ENCODE data around the gene HSPA1L. TPM values are rescaled to one million over a fixed set of nuclear protein-coding genes. Genes with fewer than 3 reads are reported as not detected.
"Not testable (repeated sequence)": the region's sequence is repeated elsewhere in the genome, so short reads cannot be mapped to it uniquely, and the experiment has no call there.

HSPA1L gene
- total RNA-seq, 1 experiment from 2014 or later, result 1.1 TPM

GRCh38 chr6:31794866-31795615 is 20.0 kb downstream of the HSPA1L start:
- Histone ChIP-seq H3K27me3 (replicated peaks; ENCODE audit: insufficient read depth, low read depth, low read length, poor library complexity) (no peaks in the 10 kb centered on the region), H3K4me1 (ENCODE audit: insufficient read depth, low read length, poor library complexity, severe bottlenecking) (peaks cover 11% of the 10 kb centered on the region), H3K4me3 (ENCODE audit: low read depth, low read length, poor library complexity, severe bottlenecking) (peak overlapping the region; percentile 84), H3K36me3 (ENCODE audit: insufficient read depth, low read length, poor library complexity, severe bottlenecking) (peaks cover 52% of the 10 kb centered on the region), H3K27ac (ENCODE audit: low read depth, low read length, poor library complexity, severe bottlenecking) (peak overlapping the region; percentile 99), H3K9me3 (ENCODE audit: low read depth, low read length, poor library complexity, severe bottlenecking) (no peaks in the 10 kb centered on the region)
- CTCF ChIA-PET, result interaction anchor here (1.3 kb wide), 1 partner anchor 12 kb away, joined by 3 read pairs; the partner anchor contains the start of gene LSM2
- BruUV-seq (replicated peaks), result no TSS peak
- DNase-seq (ENCODE audit: low spot score), result peak; percentile 69
- POLR2A ChIA-PET (ENCODE audit: low non-redundant PET), result interaction anchor here (0.6 kb wide), 1 partner anchor 20 kb away, joined by 4 read pairs; the partner anchor contains the start of genes HSPA1A and HSPA1L
- TF ChIP-seq CTCF (conservative IDR thresholded peaks at IDR 0.05; ENCODE audit: low read depth, low read length) (no peak), EZH2 (IDR thresholded peaks at IDR 0.05; ENCODE audit: borderline replicate concordance, low read depth, low read length, poor library complexity, severe bottlenecking) (no peak)
- intact Hi-C loops (cut with micrococcal nuclease; ENCODE audit: unreplicated experiment), result loop anchor here (5.0 kb wide), 2 partner anchors 37 to 58 kb away; partner anchors contain the start of gene CLIC1

- CTCF ChIA-PET, result no interaction called here
- BruUV-seq (replicated peaks), result TSS peak; percentile 90
Measured at GRCh38 chr6:31794294-31794865, 20.7 kb downstream of the HSPA1L start.

GRCh38 chr6:31793927-31794245 is 21.2 kb downstream of the HSPA1L start:
- peaks cover 11% of the 10 kb centered on the region for H3K4me1 ChIP-seq (ENCODE audit: insufficient read depth, low read length, poor library complexity, severe bottlenecking)
- H3K36me3 ChIP-seq (ENCODE audit: insufficient read depth, low read length, poor library complexity, severe bottlenecking), result peaks cover 60% of the 10 kb centered on the region
- H3K4me3 ChIP-seq (ENCODE audit: low read depth, low read length, poor library complexity, severe bottlenecking), result peak overlapping the region; percentile 84
- BruUV-seq (replicated peaks); H3K9me3 ChIP-seq (ENCODE audit: low read depth, low read length, poor library complexity, severe bottlenecking); POLR2A ChIA-PET (ENCODE audit: low non-redundant PET); H3K27me3 ChIP-seq (replicated peaks; ENCODE audit: insufficient read depth, low read depth, low read length, poor library complexity); DNase-seq (ENCODE audit: low spot score): not testable (repeated sequence)
- peak overlapping the region; percentile 99 for H3K27ac ChIP-seq (ENCODE audit: low read depth, low read length, poor library complexity, severe bottlenecking)
- CTCF ChIA-PET, result interaction anchor here (0.6 kb wide), 1 partner anchor 133 kb away, joined by 4 read pairs; no protein-coding TSS in a partner anchor
- intact Hi-C loops (cut with micrococcal nuclease; ENCODE audit: unreplicated experiment), result loop anchor here (5.0 kb wide), 2 partner anchors 38 to 57 kb away; partner anchors contain the start of gene CLIC1

More at GRCh38 chr6:31794294-31794865, 20.7 kb downstream of the HSPA1L start:
- peaks cover 11% of the 10 kb centered on the region for H3K4me1 ChIP-seq (ENCODE audit: insufficient read depth, low read length, poor library complexity, severe bottlenecking)
- intact Hi-C loops (cut with micrococcal nuclease; ENCODE audit: unreplicated experiment), result loop anchor here (5.0 kb wide), 2 partner anchors 38 to 57 kb away; partner anchors contain the start of gene CLIC1
- peak overlapping the region; percentile 99 for H3K27ac ChIP-seq (ENCODE audit: low read depth, low read length, poor library complexity, severe bottlenecking)
- DNase-seq (ENCODE audit: low spot score), result peak; percentile 78
- H3K27me3 ChIP-seq (replicated peaks; ENCODE audit: insufficient read depth, low read depth, low read length, poor library complexity), result no peaks in the 10 kb centered on the region
- no peaks in the 10 kb centered on the region for H3K9me3 ChIP-seq (ENCODE audit: low read depth, low read length, poor library complexity, severe bottlenecking)
- no peak for TF ChIP-seq EZH2 (IDR thresholded peaks at IDR 0.05; ENCODE audit: borderline replicate concordance, low read depth, low read length, poor library complexity, severe bottlenecking)
- no peak for TF ChIP-seq CTCF (conservative IDR thresholded peaks at IDR 0.05; ENCODE audit: low read depth, low read length)
- POLR2A ChIA-PET (ENCODE audit: low non-redundant PET), result no interaction called here
- peak overlapping the region; percentile 84 for H3K4me3 ChIP-seq (ENCODE audit: low read depth, low read length, poor library complexity, severe bottlenecking)
- peaks cover 55% of the 10 kb centered on the region for H3K36me3 ChIP-seq (ENCODE audit: insufficient read depth, low read length, poor library complexity, severe bottlenecking)
